ENCODE results near the gene SCIN.

SCIN gene

DNA sequence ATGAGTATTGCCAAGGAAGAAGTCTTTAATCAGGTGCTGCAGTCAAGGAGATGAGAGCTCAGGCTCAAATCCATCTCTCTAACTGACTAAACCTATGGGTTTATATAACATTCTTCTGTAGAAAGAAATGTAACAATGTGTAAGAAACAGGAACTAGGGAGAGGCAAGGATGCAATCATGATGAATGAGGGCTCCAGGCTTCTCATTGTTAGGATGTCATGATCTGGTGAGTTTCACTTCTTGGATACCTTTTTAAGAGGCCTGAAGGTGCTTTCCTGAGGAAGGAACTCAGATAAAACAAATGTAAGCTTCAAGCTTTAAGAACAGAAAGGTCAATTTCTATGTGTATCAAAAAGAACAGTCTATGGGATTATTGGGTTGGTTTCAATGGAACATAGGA is 30.8 kb upstream of the SCIN start:
- H3K4me3 ChIP-seq (replicated peaks in 1 of 2; ENCODE audit: low read depth in 2 of 2, low read length in 2 of 2), result no peak overlapping the region
- TF ChIP-seq, protein P1, sequence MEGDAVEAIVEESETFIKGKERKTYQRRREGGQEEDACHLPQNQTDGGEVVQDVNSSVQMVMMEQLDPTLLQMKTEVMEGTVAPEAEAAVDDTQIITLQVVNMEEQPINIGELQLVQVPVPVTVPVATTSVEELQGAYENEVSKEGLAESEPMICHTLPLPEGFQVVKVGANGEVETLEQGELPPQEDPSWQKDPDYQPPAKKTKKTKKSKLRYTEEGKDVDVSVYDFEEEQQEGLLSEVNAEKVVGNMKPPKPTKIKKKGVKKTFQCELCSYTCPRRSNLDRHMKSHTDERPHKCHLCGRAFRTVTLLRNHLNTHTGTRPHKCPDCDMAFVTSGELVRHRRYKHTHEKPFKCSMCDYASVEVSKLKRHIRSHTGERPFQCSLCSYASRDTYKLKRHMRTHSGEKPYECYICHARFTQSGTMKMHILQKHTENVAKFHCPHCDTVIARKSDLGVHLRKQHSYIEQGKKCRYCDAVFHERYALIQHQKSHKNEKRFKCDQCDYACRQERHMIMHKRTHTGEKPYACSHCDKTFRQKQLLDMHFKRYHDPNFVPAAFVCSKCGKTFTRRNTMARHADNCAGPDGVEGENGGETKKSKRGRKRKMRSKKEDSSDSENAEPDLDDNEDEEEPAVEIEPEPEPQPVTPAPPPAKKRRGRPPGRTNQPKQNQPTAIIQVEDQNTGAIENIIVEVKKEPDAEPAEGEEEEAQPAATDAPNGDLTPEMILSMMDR (IDR thresholded peaks at IDR 0.05; ENCODE audit: low read depth, low read length), result no peak
- DNase-seq (ENCODE audit: low read depth in 2 of 2), result no peak

DNA sequence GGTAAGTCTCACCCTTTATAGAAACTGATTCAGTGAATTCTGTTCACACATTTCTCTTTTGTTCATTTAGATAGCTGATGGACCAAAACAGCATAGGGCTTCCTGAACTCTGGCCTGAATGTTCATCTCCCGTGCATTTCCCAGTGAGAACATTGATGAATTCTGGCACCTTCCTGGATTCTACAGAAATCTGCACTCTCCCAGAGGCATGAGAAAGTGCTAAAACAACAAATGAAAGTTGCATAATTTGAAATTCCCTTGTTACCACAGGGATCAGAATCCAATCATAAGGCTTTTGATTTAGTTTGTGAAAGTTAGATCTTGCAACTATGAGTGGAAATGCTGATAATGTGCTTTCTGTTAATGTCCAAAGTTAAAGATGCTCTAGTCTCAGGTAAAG is 29.7 kb upstream of the SCIN start:
- TF ChIP-seq, protein P1 (IDR thresholded peaks at IDR 0.05; ENCODE audit: low read depth, low read length), result no peak
- H3K4me3 ChIP-seq (replicated peaks in 1 of 2; ENCODE audit: low read depth in 2 of 2, low read length in 2 of 2), result no peak overlapping the region
- DNase-seq (ENCODE audit: low read depth in 2 of 2), result no peak

- TF ChIP-seq, protein P1 (IDR thresholded peaks at IDR 0.05; ENCODE audit: low read depth, low read length), result no peak
- H3K4me3 ChIP-seq (replicated peaks in 1 of 2; ENCODE audit: low read depth in 2 of 2, low read length in 2 of 2), result no peak overlapping the region
- no peak for DNase-seq (ENCODE audit: low read depth in 2 of 2)
Observed at GRCh38 chr7:12543586-12543985, 26.9 kb upstream of the SCIN start.

DNA sequence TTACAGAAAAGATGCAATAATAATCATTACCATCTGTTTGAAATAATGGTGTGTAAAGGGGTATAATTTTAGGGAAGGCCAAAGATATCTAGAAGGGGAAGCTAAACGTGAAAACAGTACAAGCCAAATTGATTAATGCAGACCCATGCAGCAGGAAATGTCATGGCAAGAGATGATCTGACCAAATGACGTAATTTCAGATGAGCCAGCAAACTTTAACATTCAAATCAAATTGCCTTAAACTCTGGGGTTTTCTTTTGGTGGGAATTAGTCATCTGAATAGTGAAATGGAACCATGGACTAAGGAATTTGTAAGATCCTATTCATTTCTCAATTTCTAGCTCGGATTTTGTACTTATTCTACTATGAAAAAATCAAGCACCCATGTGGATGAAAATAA is 21.4 kb upstream of the SCIN start:
- DNase-seq (ENCODE audit: low read depth in 2 of 2), result peak in 1 of 2 donors; percentile 55
- TF ChIP-seq, protein P1 (IDR thresholded peaks at IDR 0.05; ENCODE audit: low read depth, low read length), result no peak
- no peak overlapping the region for H3K4me3 ChIP-seq (replicated peaks in 1 of 2; ENCODE audit: low read depth in 2 of 2, low read length in 2 of 2)

GRCh38 chr7:12550956-12551355 is 19.6 kb upstream of the SCIN start:
- DNase-seq (ENCODE audit: low read depth in 2 of 2), result peak in 1 of 2 donors; percentile 12
- TF ChIP-seq, protein P1 (IDR thresholded peaks at IDR 0.05; ENCODE audit: low read depth, low read length), result no peak
- no peak overlapping the region for H3K4me3 ChIP-seq (replicated peaks in 1 of 2; ENCODE audit: low read depth in 2 of 2, low read length in 2 of 2)

DNA sequence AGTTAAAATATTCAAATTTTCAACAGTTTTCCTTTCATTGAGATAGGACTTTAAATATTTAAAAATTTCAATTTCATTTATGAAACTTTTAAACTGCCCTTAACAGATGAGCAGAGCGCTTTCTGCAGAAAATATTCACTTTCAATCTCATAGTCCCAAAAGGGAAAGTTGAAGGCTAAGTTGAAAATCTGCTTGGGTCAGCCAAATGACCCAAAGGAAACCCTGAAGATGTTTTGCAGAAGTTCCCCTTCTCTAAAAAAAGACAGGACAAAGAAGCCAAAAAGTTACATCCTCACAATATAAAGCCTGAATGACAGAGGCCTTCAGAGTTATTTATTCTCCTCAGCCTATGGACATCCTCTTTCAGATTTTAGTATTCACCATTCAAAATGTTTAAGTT is 17.6 kb upstream of the SCIN start:
- no peak for DNase-seq (ENCODE audit: low read depth in 2 of 2)
- no peak overlapping the region for H3K4me3 ChIP-seq (replicated peaks in 1 of 2; ENCODE audit: low read depth in 2 of 2, low read length in 2 of 2)
- TF ChIP-seq, protein P1 (IDR thresholded peaks at IDR 0.05; ENCODE audit: low read depth, low read length), result no peak

GRCh38 chr7:12553416-12553815 is 17.1 kb upstream of the SCIN start:
- no peak for DNase-seq (ENCODE audit: low read depth in 2 of 2)
- TF ChIP-seq, protein P1 (IDR thresholded peaks at IDR 0.05; ENCODE audit: low read depth, low read length), result no peak
- H3K4me3 ChIP-seq (replicated peaks in 1 of 2; ENCODE audit: low read depth in 2 of 2, low read length in 2 of 2), result no peak overlapping the region
